NCI-H146 (cell line): Measurements from ENCODE around the gene RAB11FIP4.

Experiments
- DNase-seq: peaks from one replicate; lab custom pipeline; 2025; lab: John Stamatoyannopoulos, UW

RAB11FIP4 gene

GRCh38 chr17:31524926-31525800, 133.7 kb downstream of the RAB11FIP4 start:
- peak; percentile 32 for DNase-seq

- no peak for DNase-seq
Measured at GRCh38 chr17:31525801-31526549, 134.5 kb downstream of the RAB11FIP4 start.

DNA sequence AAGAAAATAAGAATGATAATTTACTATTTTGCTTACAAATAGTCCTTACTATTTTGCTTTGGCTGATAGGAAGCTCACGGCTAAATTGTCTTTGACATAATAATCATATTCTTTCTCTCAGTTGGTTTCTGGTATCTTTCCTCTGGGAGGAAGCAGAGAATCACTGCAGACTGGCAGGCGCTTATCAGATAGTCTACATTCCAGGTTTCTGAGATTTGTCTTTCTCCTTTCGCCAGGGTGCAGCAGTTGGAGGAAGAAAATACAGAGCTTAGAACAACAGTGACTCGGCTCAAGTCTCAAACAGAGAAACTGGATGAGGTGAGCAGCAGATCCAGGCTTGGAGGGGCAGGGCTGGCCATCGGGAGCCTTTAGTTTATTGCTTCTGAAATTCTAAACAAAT, 136.1 kb downstream of the RAB11FIP4 start:
- DNase-seq: no peak

DNA sequence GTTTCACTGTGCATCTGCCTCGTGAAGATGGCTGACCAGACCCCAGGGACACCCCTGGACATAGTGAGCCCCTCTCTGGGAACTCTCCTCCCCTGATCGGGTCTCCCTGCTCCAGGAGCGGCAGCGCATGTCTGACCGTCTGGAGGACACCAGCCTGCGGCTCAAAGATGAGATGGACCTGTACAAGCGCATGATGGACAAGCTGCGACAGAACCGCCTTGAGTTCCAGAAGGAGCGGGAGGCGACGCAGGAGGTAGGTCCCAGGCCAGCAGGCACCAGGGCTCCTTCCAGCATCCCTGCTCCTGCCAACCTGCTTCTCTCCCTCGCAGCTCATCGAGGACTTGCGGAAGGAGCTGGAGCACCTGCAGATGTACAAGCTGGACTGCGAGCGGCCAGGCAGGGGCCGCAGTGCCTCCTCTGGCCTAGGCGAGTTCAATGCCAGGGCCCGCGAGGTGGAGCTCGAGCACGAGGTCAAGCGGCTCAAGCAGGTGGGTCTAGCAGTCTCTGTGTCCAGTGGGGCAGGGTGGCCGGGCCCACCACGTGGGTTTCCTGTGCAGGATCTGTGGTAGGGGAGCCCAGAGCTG, 136.9 kb downstream of the RAB11FIP4 start:
- DNase-seq: no peak

DNA sequence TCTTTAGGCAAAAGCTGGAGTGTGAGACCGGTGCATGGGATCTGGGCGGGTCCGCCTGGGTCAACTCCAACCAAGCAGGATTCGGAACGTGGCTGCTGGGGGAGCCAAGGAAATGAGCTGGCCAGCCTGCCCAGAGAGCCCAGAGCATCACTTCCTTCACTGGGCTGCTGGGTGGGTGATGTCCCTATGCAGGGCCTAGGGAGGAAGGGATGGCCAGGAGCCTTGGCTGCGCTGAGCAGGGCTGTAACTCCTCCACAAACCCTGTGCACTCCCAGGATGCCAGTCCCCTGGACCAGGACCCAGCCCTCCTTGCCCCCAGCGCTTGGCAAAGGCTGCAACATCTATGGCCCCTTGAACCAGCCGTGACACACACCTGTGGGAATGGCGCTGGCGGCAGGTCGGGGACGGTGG, 138.4 kb downstream of the RAB11FIP4 start:
- DNase-seq: no peak

GRCh38 chr17:31530391-31530985, 139.0 kb downstream of the RAB11FIP4 start:
- no peak for DNase-seq

- DNase-seq: no peak
Measured at GRCh38 chr17:31531336-31531980, 140.0 kb downstream of the RAB11FIP4 start.

- DNase-seq: no peak
Measured at GRCh38 chr17:31532081-31532480, 140.6 kb downstream of the RAB11FIP4 start.

GRCh38 chr17:31532526-31532925, 141.1 kb downstream of the RAB11FIP4 start:
- DNase-seq: no peak

- DNase-seq: peak; percentile 23
Measured at GRCh38 chr17:31533546-31534155, 142.2 kb downstream of the RAB11FIP4 start.

DNA sequence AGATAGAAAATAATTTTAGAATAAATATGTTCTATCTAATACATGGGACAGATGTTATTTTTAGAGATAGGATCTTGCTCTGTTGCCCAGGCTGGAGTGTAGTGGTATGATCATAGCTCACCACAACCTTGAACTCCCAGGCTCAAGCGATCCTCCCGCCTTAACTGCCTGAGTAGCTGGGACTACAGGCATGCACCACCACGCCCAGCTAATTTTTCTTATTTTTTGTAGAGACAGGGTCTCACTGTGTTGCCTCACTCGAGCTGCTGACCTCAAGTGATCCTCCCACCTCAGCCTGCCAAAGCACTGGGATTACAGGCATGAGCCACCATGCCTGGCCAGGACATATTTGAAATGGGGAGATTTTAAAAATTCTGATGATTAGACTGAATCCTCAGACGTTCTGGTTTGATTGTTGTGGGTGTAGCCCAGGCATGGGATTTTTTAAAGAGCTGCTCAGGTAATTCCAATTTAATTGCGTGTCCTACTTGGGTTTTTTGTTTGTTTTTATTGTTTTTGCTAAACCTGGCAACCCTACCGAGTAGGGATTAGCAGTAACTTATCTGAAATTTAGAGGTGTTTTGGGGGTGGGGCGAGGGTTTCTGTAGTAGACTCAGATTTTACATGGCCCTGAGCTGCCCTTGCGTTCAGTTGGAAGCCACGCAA, 142.9 kb downstream of the RAB11FIP4 start:
- no peak for DNase-seq

DNA sequence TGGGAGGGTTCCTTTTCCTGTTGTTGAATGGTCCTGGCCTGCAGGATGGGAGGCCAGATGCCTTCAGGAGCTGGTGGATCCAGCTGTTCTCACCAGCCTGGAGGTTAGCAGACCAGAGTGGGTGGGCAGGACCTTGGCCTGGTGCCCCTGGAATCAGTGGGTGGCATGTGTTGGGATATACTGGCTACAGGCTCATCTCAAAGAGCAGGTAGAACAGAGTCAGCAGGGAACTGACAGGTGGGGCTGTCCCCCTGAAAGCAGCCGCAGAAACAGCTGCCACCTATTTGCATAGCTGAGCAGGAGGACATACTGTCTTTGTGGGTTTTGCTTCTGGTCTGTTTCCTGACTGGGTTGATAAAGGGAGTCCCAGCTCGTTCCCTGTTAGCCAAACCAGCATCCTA, 144.1 kb downstream of the RAB11FIP4 start:
- peak; percentile 86 for DNase-seq

DNA sequence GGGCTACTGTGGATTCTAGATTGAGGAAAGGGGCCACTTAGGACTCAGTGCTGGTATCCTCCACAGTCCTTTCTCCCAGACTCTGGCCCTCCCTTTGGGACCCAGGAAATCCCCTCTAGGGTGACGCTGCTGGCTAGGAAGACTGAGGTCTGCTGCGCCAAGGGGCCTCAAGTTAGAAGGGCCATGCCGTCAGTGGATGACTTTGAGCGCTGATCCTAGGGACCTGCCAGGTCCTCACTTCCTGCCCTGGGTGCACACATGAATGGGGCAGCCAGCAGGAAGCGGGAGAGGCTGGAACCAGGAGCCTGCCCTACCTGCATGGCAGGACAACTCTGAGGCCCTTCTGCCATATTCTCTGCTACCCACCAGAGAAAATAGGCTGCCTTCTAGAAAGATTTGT, 145.0 kb downstream of the RAB11FIP4 start:
- DNase-seq: no peak

GRCh38 chr17:31537565-31538011, 146.1 kb downstream of the RAB11FIP4 start:
- peak; percentile 11 for DNase-seq

DNA sequence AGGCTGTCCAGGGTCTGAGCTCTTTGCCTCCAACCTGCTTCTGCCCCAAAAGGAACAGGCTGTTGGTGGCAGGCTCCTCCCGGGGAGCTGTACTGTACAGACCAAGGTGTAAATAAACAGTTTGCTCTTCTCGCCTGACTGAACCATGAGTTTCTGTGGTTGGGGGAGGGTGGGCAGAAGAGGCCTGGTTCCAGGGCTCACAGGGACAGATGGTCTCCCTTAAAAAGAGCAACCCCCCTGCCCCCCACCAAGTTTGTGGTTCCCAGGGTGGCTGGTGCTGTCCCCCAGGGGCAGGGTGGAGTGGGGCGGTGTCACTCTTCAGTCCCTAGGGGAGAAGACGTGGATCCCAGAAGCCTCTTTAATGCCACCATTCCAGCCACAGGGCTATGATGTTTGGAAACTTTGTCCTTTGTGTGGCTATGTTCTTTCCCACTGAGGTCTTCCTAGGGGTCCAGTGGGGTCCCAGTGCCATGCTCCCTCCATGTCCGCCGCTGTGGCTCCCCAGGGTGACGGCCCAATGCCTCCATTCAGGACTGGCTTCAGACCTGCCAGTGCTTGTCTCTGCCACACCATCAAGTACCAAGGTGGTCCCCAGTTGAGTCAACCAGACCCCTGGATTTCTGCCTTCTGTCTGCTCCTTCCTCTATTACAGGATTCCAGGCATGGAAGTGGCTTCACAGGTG, 146.7 kb downstream of the RAB11FIP4 start:
- no peak for DNase-seq

GRCh38 chr17:31540602-31541307, 149.3 kb downstream of the RAB11FIP4 start:
- DNase-seq: no peak

DNA sequence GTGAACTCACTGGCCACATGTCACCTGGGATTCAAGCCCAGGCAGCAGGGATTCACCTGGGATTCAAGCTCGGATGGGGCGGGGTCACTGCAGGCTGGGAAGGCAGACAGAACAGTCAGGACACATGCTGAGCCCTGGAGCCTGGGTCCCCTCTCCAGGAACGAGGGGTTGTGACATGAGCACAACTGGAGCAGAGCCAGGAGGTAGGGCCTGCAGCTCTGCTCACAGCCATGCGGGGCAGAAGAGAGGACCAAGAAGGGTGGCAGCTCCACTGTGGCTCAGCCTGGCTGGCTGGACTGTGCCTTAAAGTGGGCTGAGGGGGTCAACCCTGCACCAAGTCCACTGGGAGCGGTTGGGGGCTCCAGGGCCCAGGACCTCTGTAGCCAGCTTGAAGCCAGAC, 150.1 kb downstream of the RAB11FIP4 start:
- peak; percentile 30 for DNase-seq

DNA sequence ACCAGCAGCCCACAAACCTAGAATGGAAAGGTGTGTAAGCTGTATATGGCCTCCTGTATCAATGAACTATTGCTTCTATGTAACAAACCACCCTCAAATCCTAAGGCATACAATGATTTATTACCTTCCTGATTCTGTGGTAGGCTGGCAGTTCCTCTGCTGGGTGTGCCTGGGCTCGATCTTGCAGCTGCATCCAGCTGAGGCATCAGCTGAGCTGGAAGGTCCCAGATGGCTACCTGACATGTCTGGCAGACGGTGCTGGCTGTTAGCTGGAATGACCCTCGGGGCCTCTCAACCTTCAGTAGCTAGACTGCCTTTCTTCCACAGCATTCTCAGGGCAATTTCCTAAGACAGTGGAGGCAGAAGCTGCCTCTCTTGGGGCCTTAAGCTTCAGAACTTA, 152.7 kb downstream of the RAB11FIP4 start:
- DNase-seq: no peak

- DNase-seq: no peak
Measured at GRCh38 chr17:31546650-31547049, 155.2 kb downstream of the RAB11FIP4 start.

DNA sequence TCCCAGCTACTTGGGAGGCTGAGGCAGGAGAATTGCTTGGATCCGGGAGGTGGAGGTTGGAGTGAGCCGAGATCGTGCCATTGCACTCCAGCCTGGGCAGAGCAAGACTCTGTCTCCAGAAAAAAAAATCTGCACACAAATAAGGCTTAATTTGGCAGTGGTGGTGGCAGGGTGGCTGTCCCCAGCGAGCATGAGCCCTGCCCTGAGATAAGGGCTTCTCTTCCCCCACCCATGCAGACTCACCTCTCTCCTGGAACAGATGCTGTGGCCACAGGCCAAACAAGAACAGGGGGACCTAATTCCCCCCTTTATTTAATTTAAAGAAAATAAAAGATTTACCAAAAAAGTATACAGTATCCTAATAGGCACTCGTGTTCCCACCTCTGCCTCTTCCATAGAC, 157.2 kb downstream of the RAB11FIP4 start:
- DNase-seq: peak; percentile 34
